HepG2 (cell line): Measurements from ENCODE around the gene IL17C. TPM values are rescaled to one million over a fixed set of nuclear protein-coding genes. Genes with fewer than 3 reads are reported as not detected.

Experiments used
- AGO1 ChIP-seq: fragments of 200-400 bp; formaldehyde crosslinking; IDR thresholded peaks from 2 replicates; pipeline ENCODE4 v1.6.1; 2017; ENCODE audit warnings: mild to moderate bottlenecking, low read depth, low read length, moderate library complexity; ENCODE audit not compliant: poor library complexity, severe bottlenecking
- BRD4 ChIP-seq: sonication (generic); formaldehyde crosslinking; IDR thresholded peaks from 2 replicates; pipeline ENCODE4 v1.4.0; 2020; ENCODE audit warnings: missing genetic modification reagents
- CBFB ChIP-seq: sonication (generic); formaldehyde crosslinking; IDR thresholded peaks from 2 replicates; pipeline ENCODE4 v1.4.0; 2020; ENCODE audit warnings: missing genetic modification reagents
- CHD4 ChIP-seq: fragments of 200-600 bp; sonication (generic); IDR thresholded peaks from 2 replicates; pipeline ENCODE4 v1.7.0; 2017; ENCODE audit warnings: mild to moderate bottlenecking, low read length, borderline replicate concordance
- GATA4 ChIP-seq: sonication (generic); IDR thresholded peaks from 2 replicates; pipeline ENCODE4 v1.6.1; 2016; ENCODE audit warnings: antibody characterized with exemption, low read depth, borderline replicate concordance
- HMG20A ChIP-seq: IDR thresholded peaks from 2 replicates; pipeline ENCODE4 v1.6.1; 2016; ENCODE audit warnings: borderline replicate concordance
- HNRNPH1 ChIP-seq: fragments of 200-400 bp; formaldehyde crosslinking; optimal IDR thresholded peaks from 2 replicates; pipeline ENCODE3; 2017; ENCODE audit warnings: mild to moderate bottlenecking, low read depth, low read length
- JDP2 ChIP-seq: sonication (generic); formaldehyde crosslinking; IDR thresholded peaks from 2 replicates; pipeline ENCODE4 v1.8.1; 2022; ENCODE audit warnings: missing genetic modification reagents, borderline replicate concordance
- KDM5B ChIP-seq: sonication (generic); formaldehyde crosslinking; IDR thresholded peaks from 2 replicates; pipeline ENCODE4 v1.4.0; 2020; ENCODE audit warnings: missing genetic modification reagents, mild to moderate bottlenecking, borderline replicate concordance
- MAF1 ChIP-seq: sonication (generic); formaldehyde crosslinking; IDR thresholded peaks from 2 replicates; pipeline ENCODE4 v1.5.0; 2020; ENCODE audit warnings: missing genetic modification reagents, borderline replicate concordance
- MAFK ChIP-seq, 2 experiments: IDR thresholded peaks in 1 of 2; conservative IDR thresholded peaks in 1 of 2; 2 replicates each; pipeline ENCODE4 v1.6.1; 2011; ENCODE audit warnings: improper control_type of control experiment in 2 of 2, low read length in 2 of 2
- MED13 ChIP-seq: sonication (generic); formaldehyde crosslinking; IDR thresholded peaks from 2 replicates; pipeline ENCODE4 v1.5.0; 2020; ENCODE audit warnings: missing genetic modification reagents
- MLXIP ChIP-seq: sonication (generic); formaldehyde crosslinking; IDR thresholded peaks from 2 replicates; pipeline ENCODE4 v1.9.0; 2021; ENCODE audit warnings: missing genetic modification reagents, borderline replicate concordance
- NCOR1 ChIP-seq: fragments of 200-600 bp; sonication (generic); IDR thresholded peaks from 2 replicates; pipeline ENCODE4 v1.7.0; 2017; ENCODE audit warnings: antibody characterized with exemption, low read length, borderline replicate concordance
- NR3C1 ChIP-seq: sonication (generic); formaldehyde crosslinking; IDR thresholded peaks from 2 replicates; pipeline ENCODE4 v1.4.0; 2020; ENCODE audit warnings: missing genetic modification reagents
- RCOR2 ChIP-seq: IDR thresholded peaks from 2 replicates; pipeline ENCODE4 v1.6.1; 2016; ENCODE audit warnings: missing biosample characterization, missing genetic modification reagents
- SP5 ChIP-seq: IDR thresholded peaks from 2 replicates; pipeline ENCODE4 v1.6.1; 2016; ENCODE audit warnings: low read depth, borderline replicate concordance
- TARDBP ChIP-seq: sonication (generic); formaldehyde crosslinking; IDR thresholded peaks from 2 replicates; pipeline ENCODE4 v1.8.0; 2022; ENCODE audit warnings: mild to moderate bottlenecking, missing genetic modification reagents
- ZBTB4 ChIP-seq: sonication (generic); formaldehyde crosslinking; IDR thresholded peaks from 2 replicates; pipeline ENCODE4 v1.4.0; 2020; ENCODE audit warnings: missing genetic modification reagents, mild to moderate bottlenecking, borderline replicate concordance
- ZNF501 ChIP-seq: sonication (generic); formaldehyde crosslinking; IDR thresholded peaks from 2 replicates; pipeline ENCODE4 v1.5.1; 2020; ENCODE audit warnings: mild to moderate bottlenecking, moderate library complexity, missing genetic modification reagents
- ZNF598 ChIP-seq: sonication (generic); formaldehyde crosslinking; IDR thresholded peaks from 2 replicates; pipeline ENCODE4 v1.5.1; 2020; ENCODE audit warnings: mild to moderate bottlenecking, missing genetic modification reagents, borderline replicate concordance
- ZNF766 ChIP-seq: sonication (generic); formaldehyde crosslinking; IDR thresholded peaks from 2 replicates; pipeline ENCODE4 v1.5.0; 2020; ENCODE audit warnings: missing genetic modification reagents, borderline replicate concordance
- ZNF879 ChIP-seq: sonication (generic); formaldehyde crosslinking; IDR thresholded peaks from 2 replicates; pipeline ENCODE4 v1.8.1; 2023; ENCODE audit warnings: missing genetic modification reagents
- ZSCAN22 ChIP-seq: sonication (generic); formaldehyde crosslinking; IDR thresholded peaks from 2 replicates; pipeline ENCODE4 v1.4.0; 2020; ENCODE audit warnings: mild to moderate bottlenecking, missing genetic modification reagents
- polyA plus RNA-seq, 8 experiments: library from polyadenylated mRNA; depleted of rRNA in 3 of 8; stranded (reverse) in 7 of 8; unstranded in 1 of 8; fragments of >200 nt; fragmentation: Illumina TruSeq in 4 of 8; extraction: Trizol in 4 of 8; gene quantifications; 2 replicates each; pipeline versions ENCODE4 v1.2.1 to v1.2.3, GENCODE V29; 2011 to 2016; ENCODE audit warnings: low read depth in 4 of 8, missing spikeins in 1 of 8, mixed read lengths in 1 of 8; ENCODE audit not compliant: insufficient read depth in 1 of 8
- total RNA-seq, 5 experiments: library from RNA; depleted of rRNA; stranded (reverse); fragments of >200 nt; fragmentation: Illumina TruSeq; extraction: Trizol; gene quantifications; 2 replicates each; pipeline ENCODE4 v1.2.3, GENCODE V29; 2016; ENCODE audit warnings: low read depth in 1 of 5

Gene IL17C
- total and polyA plus RNA-seq, 2 of the 13 experiments (the other 11 are each of a cell fraction or from before 2014, with no cell fraction given) = not detected

- no peak; the same call in 1 of the 2 replicates for TF ChIP-seq HMG20A (CRISPR knock-in tag)
- TF ChIP-seq KDM5B (CRISPR knock-in tag) = no peak
- no peak for TF ChIP-seq CHD4
- TF ChIP-seq ZNF501 (CRISPR knock-in tag) = peak; percentile 67; the same call in 1 of the 2 replicates
- no peak for TF ChIP-seq MLXIP (CRISPR knock-in tag)
- no peak; the same call in 1 of the 2 replicates for TF ChIP-seq ZBTB4 (CRISPR knock-in tag)
- peak; percentile 68; the same call in 1 of the 2 replicates for TF ChIP-seq SP5 (CRISPR knock-in tag)
- 0 out of 2 replicates have a peak, but pooled peaks have one; percentile 40 for TF ChIP-seq NR3C1 (CRISPR knock-in tag)
- TF ChIP-seq ZNF766 (CRISPR knock-in tag) = peak; percentile 76; the same call in 1 of the 2 replicates
- no peak; the same call in 1 of the 2 replicates for TF ChIP-seq MED13 (CRISPR knock-in tag)
- peak; percentile 88; the same call in 1 of the 2 replicates for TF ChIP-seq MAF1
- no peak for TF ChIP-seq ZSCAN22
- TF ChIP-seq CBFB (CRISPR knock-in tag) = peak; percentile 14; the same call in 1 of the 2 replicates
- TF ChIP-seq TARDBP (CRISPR knock-in tag) = peak; percentile 14; the same call in 1 of the 2 replicates
- peak; percentile 97 for TF ChIP-seq AGO1
- no peak for TF ChIP-seq MAFK (conservative IDR thresholded peaks at IDR 0.05 in 1 of 2, IDR thresholded peaks at IDR 0.05 in 1 of 2; ENCODE audit: low read length in 2 of 2)
- TF ChIP-seq GATA4 = peak; percentile 50; the same call in 1 of the 2 replicates
- TF ChIP-seq ZNF598 (CRISPR knock-in tag) = no peak; the same call in 1 of the 2 replicates
- no peak for TF ChIP-seq JDP2
- TF ChIP-seq RCOR2 (CRISPR knock-in tag) = no peak
- TF ChIP-seq NCOR1 = no peak
- no peak for TF ChIP-seq ZNF879
- no peak for TF ChIP-seq HNRNPH1
- TF ChIP-seq BRD4 (CRISPR knock-in tag) = peak; percentile 85
These were observed 12.4 kb downstream of the IL17C start, which contains the start of gene CYBA (continued) for GRCh38 chr16:88650749-88651275.
